Measurements from ENCODE around the gene PPP6R3.
"Not testable (repeated sequence)": the region's sequence is repeated elsewhere in the genome, so short reads cannot be mapped to it uniquely, and the experiment has no call there.

Gene PPP6R3

GRCh38 chr11:68525336-68525735 lies 64.8 kb downstream of the PPP6R3 start:
- DNase-seq (ENCODE audit: low spot score): no peak

GRCh38 chr11:68525930-68526329 lies 65.4 kb downstream of the PPP6R3 start:
- no peak for DNase-seq (ENCODE audit: low spot score)

GRCh38 chr11:68527585-68527984 lies 67.0 kb downstream of the PPP6R3 start:
- DNase-seq (ENCODE audit: low spot score): no peak

- DNase-seq (ENCODE audit: low spot score): no peak
Observed at GRCh38 chr11:68528630-68529029, 68.1 kb downstream of the PPP6R3 start.

- DNase-seq (ENCODE audit: low spot score): no peak
Observed at GRCh38 chr11:68531129-68531693, 70.7 kb downstream of the PPP6R3 start.

GRCh38 chr11:68532727-68533369 lies 72.3 kb downstream of the PPP6R3 start:
- DNase-seq (ENCODE audit: low spot score): no peak

- no peak for DNase-seq (ENCODE audit: low spot score)
Observed at GRCh38 chr11:68533945-68534344, 73.4 kb downstream of the PPP6R3 start.

- DNase-seq (ENCODE audit: low spot score): no peak
Observed at GRCh38 chr11:68535098-68535497, 74.5 kb downstream of the PPP6R3 start.

- no peak for DNase-seq (ENCODE audit: low spot score)
Observed at GRCh38 chr11:68536706-68537105, 76.2 kb downstream of the PPP6R3 start.

GRCh38 chr11:68538025-68538424 lies 77.5 kb downstream of the PPP6R3 start:
- DNase-seq (ENCODE audit: low spot score): no peak

- DNase-seq (ENCODE audit: low spot score): no peak
Observed at GRCh38 chr11:68539395-68539794, 78.8 kb downstream of the PPP6R3 start.

- not testable (repeated sequence) for DNase-seq (ENCODE audit: low spot score)
Observed at GRCh38 chr11:68540504-68540903, 80.0 kb downstream of the PPP6R3 start.

- DNase-seq (ENCODE audit: low spot score): no peak
Observed at GRCh38 chr11:68541116-68541515, 80.6 kb downstream of the PPP6R3 start.

GRCh38 chr11:68541991-68542390 lies 81.4 kb downstream of the PPP6R3 start:
- no peak for DNase-seq (ENCODE audit: low spot score)

- DNase-seq (ENCODE audit: low spot score): no peak
Observed at GRCh38 chr11:68542617-68543016, 82.1 kb downstream of the PPP6R3 start.

GRCh38 chr11:68543594-68543993 lies 83.0 kb downstream of the PPP6R3 start:
- no peak for DNase-seq (ENCODE audit: low spot score)

GRCh38 chr11:68545347-68545746 lies 84.8 kb downstream of the PPP6R3 start:
- no peak for DNase-seq (ENCODE audit: low spot score)

GRCh38 chr11:68545796-68546195 lies 85.2 kb downstream of the PPP6R3 start:
- no peak for DNase-seq (ENCODE audit: low spot score)

- no peak for DNase-seq (ENCODE audit: low spot score)
Observed at GRCh38 chr11:68546555-68546954, 86.0 kb downstream of the PPP6R3 start.

GRCh38 chr11:68549789-68550484 lies 89.4 kb downstream of the PPP6R3 start:
- no peak for DNase-seq (ENCODE audit: low spot score)

- DNase-seq (ENCODE audit: low spot score): no peak
Observed at GRCh38 chr11:68550485-68550817, 89.9 kb downstream of the PPP6R3 start.

- DNase-seq (ENCODE audit: low spot score): no peak
Observed at GRCh38 chr11:68551223-68551622, 90.7 kb downstream of the PPP6R3 start.

- no peak for DNase-seq (ENCODE audit: low spot score)
Observed at GRCh38 chr11:68551777-68552176, 91.2 kb downstream of the PPP6R3 start.

- no peak for DNase-seq (ENCODE audit: low spot score)
Observed at GRCh38 chr11:68552542-68552941, 92.0 kb downstream of the PPP6R3 start.
